GM21528 (cell line): ENCODE data around the gene CEP72.
"Not testable (repeated sequence)": the region's sequence is repeated elsewhere in the genome, so short reads cannot be mapped to it uniquely, and the experiment has no call there.

Experiments used
- ATAC-seq: cut with Tn5 transposase; IDR thresholded peaks from one replicate; pipeline ENCODE4 v1.9.1; 2021; ENCODE audit warnings: mild to moderate bottlenecking, moderate library complexity; ENCODE audit not compliant: unreplicated experiment, low FRiP score

CEP72 gene

GRCh38 chr5:611731-612486, at the start of gene CEP72:
Gene CEP72 (plus strand): TSS chr5:612340. CDS start chr5:612362, 22 bp downstream.
- ATAC-seq, result peak; percentile 71

DNA sequence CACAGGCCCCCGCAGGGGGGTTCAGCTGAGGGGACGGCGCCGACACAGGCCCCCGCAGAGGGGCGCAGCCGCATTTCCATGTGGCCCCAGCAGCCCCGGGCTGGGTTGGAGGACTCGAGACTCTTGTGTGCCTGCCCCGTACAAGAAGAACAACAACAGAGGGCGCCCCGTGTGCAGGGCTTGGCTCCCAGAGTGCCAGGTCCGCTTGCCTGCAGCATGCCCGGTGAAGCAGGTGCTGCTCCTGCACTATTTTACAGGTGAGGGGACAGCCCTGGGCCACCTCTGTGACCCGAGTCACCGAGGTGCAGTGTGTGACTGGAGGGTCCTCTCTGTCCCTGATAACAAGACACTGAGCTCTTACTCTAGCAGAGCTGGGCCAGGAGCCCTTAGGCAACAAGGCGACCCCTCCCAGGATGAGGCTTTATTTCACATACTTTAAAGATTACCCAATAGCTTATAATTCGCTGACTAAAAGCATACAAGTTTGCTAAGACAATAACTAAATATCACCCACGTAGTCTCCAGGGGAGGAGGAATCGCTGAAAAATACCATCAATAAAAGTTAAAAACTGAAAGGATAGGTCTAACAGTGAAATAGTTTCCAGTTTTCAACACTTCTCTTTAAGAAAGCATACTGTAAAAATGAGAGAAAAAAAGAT, 46.2 kb upstream of the CEP72 start:
- no peak for ATAC-seq

DNA sequence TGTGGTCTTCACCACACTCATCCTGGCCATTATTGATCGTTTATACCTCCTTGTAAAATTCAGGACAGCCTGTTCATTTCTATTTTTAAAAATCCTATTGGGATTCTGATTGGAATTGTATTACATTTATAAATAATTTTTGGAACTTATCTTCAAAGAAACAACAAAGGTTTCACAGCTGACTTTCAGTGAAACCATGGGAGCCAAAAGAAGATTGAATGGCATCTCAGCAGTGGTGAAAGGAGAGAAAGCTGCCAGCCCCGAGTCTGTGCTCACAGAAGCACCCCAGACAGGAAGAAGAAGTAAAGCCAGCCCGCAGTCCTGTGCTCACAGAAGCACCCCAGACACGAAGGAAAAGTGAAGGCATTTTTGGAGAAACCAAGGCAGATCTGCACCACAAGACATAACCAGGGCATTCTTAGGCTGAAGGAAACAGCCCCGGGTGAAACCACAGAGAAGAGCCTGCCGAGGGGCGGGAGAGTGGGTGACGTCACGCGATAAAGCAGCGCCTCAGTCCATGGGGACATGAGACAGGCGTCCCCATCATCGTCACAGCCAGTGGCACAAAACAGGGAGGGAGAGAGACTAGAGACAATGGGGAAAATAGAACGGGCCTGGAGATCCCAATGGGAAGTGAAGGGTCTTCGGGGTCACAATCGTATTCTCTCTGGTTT, 45.4 kb upstream of the CEP72 start:
- no peak for ATAC-seq

GRCh38 chr5:567664-568060, 44.5 kb upstream of the CEP72 start:
- no peak for ATAC-seq

GRCh38 chr5:568061-568781, 43.9 kb upstream of the CEP72 start:
- ATAC-seq, result no peak

GRCh38 chr5:568809-569208, 43.3 kb upstream of the CEP72 start:
- ATAC-seq, result no peak

GRCh38 chr5:569358-569867, 42.7 kb upstream of the CEP72 start:
- ATAC-seq, result no peak

DNA sequence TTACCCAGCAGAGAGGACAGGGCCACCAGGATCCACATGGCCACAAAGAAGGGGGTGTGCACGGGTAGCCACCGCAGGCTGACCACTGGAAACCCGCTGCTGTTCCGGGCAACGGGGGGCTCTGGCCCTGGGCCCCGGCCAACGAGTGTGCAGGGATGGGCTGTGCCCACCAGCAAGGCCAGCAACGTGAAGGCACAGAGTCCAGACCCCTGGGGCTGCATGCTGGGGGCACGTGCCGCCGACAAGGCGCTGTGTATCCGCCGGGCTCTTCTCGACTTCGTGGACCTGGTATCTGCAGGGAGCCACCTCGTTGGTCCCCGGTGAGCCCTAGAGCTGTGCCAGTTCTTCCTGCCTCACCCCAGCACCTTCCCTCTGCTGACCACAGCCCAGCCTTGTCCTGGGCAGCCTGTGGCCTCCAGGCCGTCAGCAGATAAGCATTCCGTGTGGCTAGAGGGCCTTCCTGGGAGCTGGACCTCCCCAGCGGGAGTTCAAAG, 42.2 kb upstream of the CEP72 start:
- ATAC-seq, result no peak

GRCh38 chr5:570446-570845, 41.7 kb upstream of the CEP72 start:
- ATAC-seq, result no peak

- no peak for ATAC-seq
Observed at GRCh38 chr5:570886-571285, 41.3 kb upstream of the CEP72 start.

DNA sequence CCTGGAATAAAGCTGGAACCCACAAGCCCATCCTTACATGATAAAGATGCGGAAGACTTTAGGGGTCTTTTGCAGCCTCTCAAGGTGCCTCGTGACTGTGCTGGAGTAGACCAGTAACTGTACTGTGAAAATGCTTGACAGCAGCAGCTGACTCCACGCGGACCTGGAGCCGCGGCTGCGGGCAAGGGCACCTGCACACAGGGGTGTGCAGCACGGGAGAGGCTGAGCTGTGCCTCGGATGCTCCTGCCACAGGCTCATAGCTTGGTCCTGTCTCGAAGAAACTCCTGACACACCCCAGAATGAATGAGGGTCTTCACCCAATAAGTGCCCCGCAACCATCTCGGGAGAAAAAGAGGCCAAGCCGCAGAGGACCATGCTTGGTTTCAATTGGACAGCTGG, 40.3 kb upstream of the CEP72 start:
- ATAC-seq, result no peak

DNA sequence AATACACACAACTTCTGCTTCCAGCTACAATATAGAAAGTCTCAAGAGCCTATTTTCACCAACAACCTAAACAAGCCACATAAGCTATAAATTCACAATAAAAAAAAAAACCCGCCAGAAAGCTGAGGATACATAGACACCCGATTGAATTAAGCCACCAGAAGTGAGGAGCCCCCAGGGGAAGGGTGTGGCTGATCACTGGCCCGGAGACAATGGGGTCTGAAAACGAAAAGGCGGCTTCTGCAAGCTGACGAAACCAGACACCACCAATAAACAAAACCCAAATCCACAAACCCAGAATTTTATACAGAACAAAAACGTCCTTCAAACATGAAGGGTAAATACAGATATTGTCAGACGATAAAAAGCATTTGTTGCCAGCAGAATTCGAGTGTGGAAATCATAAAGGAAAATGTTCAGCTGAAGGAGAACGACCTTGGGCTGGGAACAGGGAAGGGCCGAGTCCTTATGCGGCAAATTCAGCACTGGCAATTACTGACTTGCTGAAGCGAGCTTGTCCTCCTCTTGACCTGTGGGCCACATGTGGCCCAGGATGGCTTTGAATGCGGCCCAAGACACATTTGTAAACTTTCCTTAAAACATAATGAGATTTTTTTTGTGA, 39.6 kb upstream of the CEP72 start:
- ATAC-seq, result no peak

GRCh38 chr5:573206-573605, 38.9 kb upstream of the CEP72 start:
- ATAC-seq, result no peak

DNA sequence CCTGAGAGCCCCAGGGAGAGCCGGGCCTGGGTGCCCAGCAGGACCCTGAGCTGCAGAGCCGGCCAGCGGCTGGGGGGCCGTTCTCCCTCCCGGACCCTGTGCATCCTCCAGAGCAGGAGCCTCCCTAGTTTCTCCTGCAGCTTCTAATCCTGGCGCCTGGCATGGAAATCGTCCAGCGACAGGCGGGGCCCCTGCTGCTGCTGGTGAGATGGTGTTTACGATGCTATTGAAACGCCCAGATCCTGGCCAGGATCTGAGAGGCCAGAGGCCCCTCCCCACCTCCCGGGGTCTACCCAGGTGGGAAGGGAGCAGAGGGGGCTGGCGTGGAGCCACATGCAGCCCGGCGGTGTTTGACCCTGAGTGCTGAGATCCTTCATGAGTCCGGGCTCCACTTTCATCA, 38.2 kb upstream of the CEP72 start:
- no peak for ATAC-seq

GRCh38 chr5:574906-575305, 37.2 kb upstream of the CEP72 start:
- no peak for ATAC-seq

DNA sequence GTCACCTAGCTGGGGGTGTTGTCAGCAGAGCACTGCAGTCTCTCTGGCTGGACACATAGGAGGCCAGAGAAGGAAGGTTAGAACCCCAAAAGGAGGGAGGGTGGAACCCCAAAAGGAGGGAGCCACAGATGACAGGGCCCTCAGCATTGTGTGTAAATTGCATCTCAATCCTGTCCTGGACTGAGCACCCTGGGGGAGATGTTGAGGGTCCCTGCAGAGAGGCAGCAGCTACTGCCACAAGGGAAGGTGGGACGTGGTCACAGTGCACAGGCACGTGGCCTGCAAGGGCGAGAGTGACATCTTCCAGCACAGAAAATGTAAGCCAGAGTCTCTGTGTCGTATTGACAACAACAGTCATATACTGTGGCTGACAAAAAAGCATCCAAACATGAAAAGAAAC, 36.5 kb upstream of the CEP72 start:
- ATAC-seq, result no peak

DNA sequence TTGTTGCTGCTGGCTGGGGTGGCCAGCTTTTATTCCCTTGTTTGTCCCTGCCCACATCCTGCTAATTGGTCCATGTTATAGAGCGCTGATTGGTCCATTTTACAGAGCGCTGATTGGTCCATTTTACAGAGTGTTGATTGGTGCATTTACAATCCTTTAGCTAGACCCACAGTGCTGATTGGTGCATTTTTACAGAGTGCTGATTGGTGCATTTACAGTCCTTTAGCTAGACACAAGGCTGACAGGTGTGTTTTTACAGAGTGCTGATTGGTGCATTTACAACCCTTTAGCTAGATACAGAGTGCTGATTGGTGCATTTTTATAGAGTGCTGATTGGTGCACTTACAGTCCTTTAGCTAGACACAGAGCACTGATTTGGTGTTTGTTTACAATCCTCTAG, 34.9 kb upstream of the CEP72 start:
- not testable (repeated sequence) for ATAC-seq

GRCh38 chr5:577800-578199, 34.3 kb upstream of the CEP72 start:
- ATAC-seq, result no peak

- ATAC-seq, result no peak
Observed at GRCh38 chr5:579211-579610, 32.9 kb upstream of the CEP72 start.

DNA sequence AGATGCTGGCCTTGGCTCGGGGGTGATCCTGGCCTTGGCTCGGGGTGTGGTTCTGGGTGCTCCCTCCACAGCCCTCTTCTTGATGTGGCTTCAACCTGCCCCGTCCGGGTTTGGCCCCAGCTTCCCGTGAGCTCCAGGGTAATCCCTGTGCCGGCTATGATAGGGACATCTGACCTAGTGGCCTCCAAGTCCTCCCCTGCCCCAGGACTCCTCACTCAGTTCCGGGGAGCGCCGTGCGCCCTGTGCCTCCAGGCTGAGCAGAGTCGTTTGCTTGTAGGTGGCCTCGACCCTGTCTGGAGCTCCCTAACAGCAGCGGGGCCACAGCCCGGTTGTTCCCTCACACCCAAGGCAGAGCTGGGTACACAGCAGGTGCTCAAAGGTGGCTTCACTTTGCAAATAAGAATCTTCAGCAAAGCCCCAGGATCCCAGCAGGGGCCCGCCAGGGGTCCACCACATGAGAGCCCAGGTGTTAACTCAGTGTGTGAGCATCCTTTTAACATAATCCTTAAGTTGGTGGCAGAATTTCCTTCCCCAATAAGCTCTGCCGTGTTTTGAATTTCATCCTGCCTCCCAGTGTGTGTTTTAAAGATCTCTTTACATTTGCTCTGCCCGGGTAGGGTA, 32.3 kb upstream of the CEP72 start:
- ATAC-seq, result no peak
